Epithelial cell of esophagus (primary cell): ENCODE measurements around the gene HMGN4.
A peak's percentile ranks its signal among the peaks of the same experiment; 100 is the strongest.

Experiments used
- DNase-seq: peaks from one replicate; pipeline ENCODE4 v3.0.0; 2010; ENCODE audit warnings: low read depth
- H3K4me3 ChIP-seq: 2 replicates; pipeline ENCODE4 v1.5.1; 2011; ENCODE audit warnings: mild to moderate bottlenecking, low read length, control low read depth
- CTCF ChIP-seq: IDR thresholded peaks from 2 replicates; pipeline ENCODE4 v1.5.1; 2011; ENCODE audit warnings: low read depth, mild to moderate bottlenecking, low read length, control low read depth, inconsistent platforms; ENCODE audit not compliant: insufficient read depth; ENCODE audit errors: missing control alignments

HMGN4 gene

GRCh38 chr6:26533532-26533931 is 4.6 kb upstream of the HMGN4 start:
- no peak for TF ChIP-seq CTCF
- H3K4me3 ChIP-seq: peak overlapping the region; percentile 76
- DNase-seq: no peak

- DNase-seq: no peak
- TF ChIP-seq CTCF: no peak
- H3K4me3 ChIP-seq: no peak overlapping the region
Measured at GRCh38 chr6:26534681-26535465, 3.3 kb upstream of the HMGN4 start.

- peak overlapping the region; percentile 63 for H3K4me3 ChIP-seq
- no peak for DNase-seq
- no peak for TF ChIP-seq CTCF
Measured at GRCh38 chr6:26536571-26537159, 1.5 kb upstream of the HMGN4 start.

- TF ChIP-seq CTCF: no peak
- peak overlapping the region; percentile 63 for H3K4me3 ChIP-seq
- DNase-seq: peak; percentile 96
Measured at GRCh38 chr6:26537160-26537845, 863 bp upstream of the HMGN4 start.

- peak overlapping the region; percentile 63 for H3K4me3 ChIP-seq
- no peak for DNase-seq
- no peak for TF ChIP-seq CTCF
Measured at GRCh38 chr6:26538572-26538902, 371 bp downstream of the HMGN4 start.

- no peak for TF ChIP-seq CTCF
- peak; percentile 35 for DNase-seq
- H3K4me3 ChIP-seq: peak overlapping the region; percentile 63
Measured at GRCh38 chr6:26539071-26539615, 977 bp downstream of the HMGN4 start.
